Body of pancreas (tissue), 4 donors: ENCODE measurements around the gene LDAH.

ENCODE experiments used
- CTCF ChIP-seq, 7 experiments: fragments of 450-650 bp in 4 of 7; fragments of 200-600 bp in 3 of 7; sonication (generic) in 3 of 7; IDR thresholded peaks; one replicate each; pipeline ENCODE4 v1.5.1; 2016 to 2019; ENCODE audit warnings: antibody characterized with exemption in 7 of 7
- POLR2A ChIP-seq, 3 donors: fragments of 450-650 bp; IDR thresholded peaks; one replicate each; pipeline ENCODE4 v1.6.1; 2016; ENCODE audit warnings: antibody characterized with exemption in 3 of 3, mild to moderate bottlenecking in 2 of 3

GRCh38 chr2:20651731-20652099 is 171.2 kb downstream of the LDAH start:
- TF ChIP-seq POLR2A (IDR thresholded peaks at IDR 0.05) (no peak), CTCF (IDR thresholded peaks at IDR 0.05) (no peak)
